Ramos (cell line): ENCODE data around the gene PCDHGB3.
"Not testable (repeated sequence)": the region's sequence is repeated elsewhere in the genome, so short reads cannot be mapped to it uniquely, and the experiment has no call there.

Experiments used
- in situ Hi-C: fragments of 300-500 bp; cut with MboI; formaldehyde crosslinking; loops from one replicate; pipeline ENCODE4 v1.14.3; 2022; ENCODE audit warnings: low sequenced_read_pairs; ENCODE audit not compliant: unreplicated experiment

Gene PCDHGB3

DNA sequence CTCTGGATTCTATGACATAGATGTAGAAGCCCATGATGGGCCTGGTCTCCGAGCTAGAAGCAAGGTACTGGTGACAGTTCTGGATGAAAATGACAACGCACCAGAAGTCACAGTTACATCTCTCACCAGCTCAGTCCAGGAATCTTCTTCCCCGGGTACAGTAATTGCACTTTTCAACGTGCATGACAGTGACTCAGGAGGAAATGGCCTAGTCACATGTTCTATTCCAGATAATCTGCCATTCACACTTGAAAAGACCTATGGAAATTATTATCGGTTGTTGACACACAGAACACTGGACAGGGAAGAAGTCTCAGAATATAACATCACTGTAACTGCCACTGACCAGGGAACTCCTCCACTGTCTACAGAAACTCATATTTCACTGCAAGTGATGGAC, 13.9 kb upstream of the PCDHGB3 start:
- in situ Hi-C loops = no loop called here

DNA sequence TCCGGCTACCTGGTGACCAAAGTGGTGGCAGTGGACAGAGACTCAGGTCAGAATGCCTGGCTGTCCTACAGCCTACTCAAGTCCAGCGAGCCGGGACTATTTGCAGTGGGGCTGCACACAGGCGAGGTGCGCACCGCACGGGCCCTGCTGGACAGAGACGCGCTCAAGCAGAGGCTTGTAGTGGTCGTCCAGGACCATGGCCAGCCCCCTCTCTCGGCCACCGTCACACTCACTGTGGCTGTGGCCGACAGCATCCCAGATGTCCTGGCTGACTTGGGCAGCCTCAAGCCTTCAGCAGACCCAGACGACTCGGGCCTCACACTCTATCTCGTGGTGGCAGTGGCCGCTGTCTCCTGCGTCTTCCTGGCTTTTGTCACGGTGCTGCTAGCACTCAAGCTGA, 13.1 kb upstream of the PCDHGB3 start:
- in situ Hi-C loops = no loop called here

- in situ Hi-C loops = no loop called here
Observed at GRCh38 chr5:141359790-141360426, 10.1 kb upstream of the PCDHGB3 start, which contains the start of gene PCDHGB2. Gene PCDHGB2 (plus strand): TSS chr5:141359994. CDS start chr5:141360136, 142 bp downstream.

GRCh38 chr5:141360685-141361084, 9.4 kb upstream of the PCDHGB3 start:
- in situ Hi-C loops = no loop called here

DNA sequence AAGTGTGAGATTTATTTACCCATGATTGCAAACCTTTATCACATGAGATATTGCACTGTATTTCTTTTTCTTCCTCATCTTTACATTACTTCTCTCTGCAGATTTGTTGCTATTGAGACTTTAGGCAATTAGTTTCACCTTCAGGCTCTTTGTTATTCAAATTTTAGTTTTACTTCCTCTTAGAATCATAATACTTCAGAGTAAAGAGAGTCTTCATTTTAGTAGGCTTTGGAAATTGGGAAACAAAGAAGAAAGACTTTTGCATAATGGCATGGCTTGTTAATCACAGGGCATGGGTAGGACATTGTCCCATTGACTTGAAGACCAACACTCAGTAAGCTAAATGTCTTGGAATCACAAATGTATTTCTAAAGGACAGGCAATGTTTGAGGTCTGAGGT, 7.3 kb upstream of the PCDHGB3 start:
- in situ Hi-C loops = no loop called here

- in situ Hi-C loops = no loop called here
Observed at GRCh38 chr5:141363952-141364660, 5.9 kb upstream of the PCDHGB3 start, which contains the start of gene PCDHGA5. Gene PCDHGA5 (plus strand): TSS chr5:141364162. CDS start chr5:141364331, 169 bp downstream.

- in situ Hi-C loops = no loop called here
Observed at GRCh38 chr5:141366016-141366896, 3.8 kb upstream of the PCDHGB3 start.

DNA sequence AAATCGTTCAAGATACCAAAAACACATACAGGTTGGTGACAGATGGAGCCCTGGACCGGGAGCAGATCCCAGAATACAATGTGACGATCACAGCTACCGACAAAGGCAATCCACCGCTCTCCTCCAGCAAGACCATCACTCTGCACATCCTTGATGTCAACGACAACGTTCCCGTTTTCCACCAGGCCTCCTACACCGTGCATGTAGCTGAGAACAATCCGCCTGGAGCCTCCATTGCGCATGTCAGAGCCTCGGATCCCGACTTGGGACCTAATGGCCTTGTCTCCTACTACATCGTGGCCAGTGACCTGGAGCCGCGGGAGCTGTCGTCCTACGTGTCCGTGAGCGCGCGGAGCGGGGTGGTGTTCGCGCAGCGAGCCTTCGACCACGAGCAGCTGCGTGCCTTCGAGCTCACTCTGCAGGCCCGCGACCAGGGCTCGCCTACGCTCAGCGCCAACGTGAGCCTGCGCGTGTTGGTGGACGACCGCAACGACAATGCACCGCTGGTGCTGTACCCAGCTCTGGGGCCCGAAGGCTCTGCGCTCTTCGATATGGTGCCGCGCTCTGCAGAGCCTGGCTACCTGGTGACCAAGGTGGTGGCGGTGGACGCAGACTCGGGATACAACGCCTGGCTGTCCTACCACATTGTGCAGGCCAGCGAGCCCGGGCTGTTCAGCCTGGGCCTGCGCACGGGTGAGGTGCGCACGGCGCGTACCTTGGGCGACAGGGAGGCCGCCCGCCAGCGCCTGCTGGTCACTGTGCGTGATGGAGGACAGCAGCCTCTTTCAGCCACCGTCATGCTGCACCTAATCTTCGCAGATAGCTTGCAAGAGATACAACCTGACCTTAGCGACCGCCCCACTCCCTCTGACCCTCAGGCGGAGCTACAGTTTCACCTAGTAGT, 1.8 kb downstream of the PCDHGB3 start:
- in situ Hi-C loops = no loop called here

DNA sequence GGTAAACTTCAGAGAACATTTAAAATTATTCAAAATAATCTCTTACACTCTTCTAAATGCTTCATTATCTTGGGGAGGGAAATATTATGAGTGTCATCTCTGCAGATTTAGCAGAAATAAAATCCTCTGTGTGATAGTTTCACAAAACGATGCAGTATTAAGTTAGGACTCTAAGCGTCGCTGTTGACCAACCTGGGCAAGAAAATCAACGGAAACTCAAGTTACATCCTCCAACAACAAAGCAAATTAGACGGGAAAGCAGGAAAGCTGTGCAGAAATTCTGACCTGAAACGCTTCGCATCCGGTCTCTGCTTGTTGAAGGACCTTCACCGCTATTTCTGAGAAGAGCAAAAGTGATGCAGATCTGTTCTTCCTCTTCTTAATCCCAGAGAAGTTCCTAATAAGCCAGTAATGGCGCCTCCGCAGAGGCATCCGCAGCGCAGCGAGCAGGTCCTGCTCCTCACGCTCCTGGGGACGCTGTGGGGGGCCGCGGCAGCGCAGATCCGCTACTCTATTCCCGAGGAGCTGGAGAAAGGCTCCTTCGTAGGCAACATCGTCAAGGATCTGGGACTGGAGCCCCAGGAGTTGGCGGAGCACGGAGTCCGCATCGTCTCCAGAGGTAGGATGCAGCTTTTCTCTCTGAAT, 3.8 kb downstream of the PCDHGB3 start, which contains the start of gene PCDHGA6:
TSS of gene PCDHGA6 (plus strand) at position 219 of the 645 bp plus-strand sequence. CDS start at position 412, 193 bp downstream.
- in situ Hi-C loops = no loop called here

- in situ Hi-C loops = no loop called here
Observed at GRCh38 chr5:141374627-141375026, 4.6 kb downstream of the PCDHGB3 start.

- in situ Hi-C loops = not testable (repeated sequence)
Observed at GRCh38 chr5:141375444-141376155, 5.6 kb downstream of the PCDHGB3 start.

DNA sequence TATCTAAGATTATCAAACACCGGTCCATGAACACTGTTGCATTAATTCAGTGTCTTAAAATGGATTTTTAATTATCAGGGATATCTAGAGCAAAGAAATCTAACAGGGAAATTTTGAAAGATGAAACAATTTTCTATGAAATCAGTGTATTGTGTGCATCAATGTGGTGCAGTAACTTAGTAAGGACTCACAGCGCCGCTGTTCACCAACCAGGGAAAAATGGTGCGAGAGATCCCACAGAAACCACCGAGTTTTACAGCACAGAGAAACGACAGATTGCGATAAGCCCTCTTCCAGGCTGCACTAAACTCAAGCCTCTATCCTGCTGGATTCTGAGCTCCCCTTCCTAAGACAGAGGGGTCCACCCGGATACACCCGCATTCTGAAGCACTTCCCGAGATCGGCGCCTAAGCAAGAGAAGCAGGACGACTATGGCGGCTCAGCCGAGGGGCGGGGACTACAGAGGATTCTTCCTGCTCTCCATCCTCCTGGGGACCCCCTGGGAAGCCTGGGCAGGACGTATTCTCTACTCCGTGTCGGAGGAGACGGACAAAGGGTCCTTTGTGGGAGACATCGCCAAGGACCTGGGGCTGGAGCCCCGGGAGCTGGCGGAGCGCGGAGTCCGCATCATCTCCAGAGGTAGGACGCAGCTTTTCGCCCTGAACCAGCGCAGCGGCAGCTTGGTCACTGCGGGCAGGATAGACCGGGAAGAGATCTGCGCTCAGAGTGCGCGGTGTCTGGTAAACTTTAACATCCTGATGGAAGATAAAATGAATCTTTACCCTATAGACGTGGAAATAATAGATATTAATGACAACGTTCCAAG, 12.6 kb downstream of the PCDHGB3 start, which contains the start of gene PCDHGA7:
TSS of gene PCDHGA7 (plus strand) at position 274 of the 826 bp plus-strand sequence. CDS start at position 432, 158 bp downstream.
- in situ Hi-C loops = no loop called here

DNA sequence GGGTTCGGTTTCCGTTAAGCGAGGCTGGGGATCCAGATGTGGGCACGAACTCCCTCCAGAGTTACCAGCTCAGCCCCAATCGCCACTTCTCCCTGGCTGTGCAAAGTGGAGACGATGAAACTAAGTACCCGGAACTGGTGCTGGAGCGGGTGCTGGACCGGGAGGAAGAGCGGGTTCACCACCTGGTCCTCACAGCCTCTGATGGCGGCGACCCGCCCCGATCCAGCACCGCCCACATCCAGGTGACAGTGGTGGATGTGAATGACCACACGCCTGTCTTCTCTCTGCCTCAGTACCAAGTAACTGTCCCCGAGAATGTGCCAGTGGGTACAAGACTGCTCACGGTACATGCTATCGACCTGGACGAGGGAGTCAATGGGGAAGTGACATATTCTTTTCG, 13.3 kb downstream of the PCDHGB3 start:
- in situ Hi-C loops = no loop called here

DNA sequence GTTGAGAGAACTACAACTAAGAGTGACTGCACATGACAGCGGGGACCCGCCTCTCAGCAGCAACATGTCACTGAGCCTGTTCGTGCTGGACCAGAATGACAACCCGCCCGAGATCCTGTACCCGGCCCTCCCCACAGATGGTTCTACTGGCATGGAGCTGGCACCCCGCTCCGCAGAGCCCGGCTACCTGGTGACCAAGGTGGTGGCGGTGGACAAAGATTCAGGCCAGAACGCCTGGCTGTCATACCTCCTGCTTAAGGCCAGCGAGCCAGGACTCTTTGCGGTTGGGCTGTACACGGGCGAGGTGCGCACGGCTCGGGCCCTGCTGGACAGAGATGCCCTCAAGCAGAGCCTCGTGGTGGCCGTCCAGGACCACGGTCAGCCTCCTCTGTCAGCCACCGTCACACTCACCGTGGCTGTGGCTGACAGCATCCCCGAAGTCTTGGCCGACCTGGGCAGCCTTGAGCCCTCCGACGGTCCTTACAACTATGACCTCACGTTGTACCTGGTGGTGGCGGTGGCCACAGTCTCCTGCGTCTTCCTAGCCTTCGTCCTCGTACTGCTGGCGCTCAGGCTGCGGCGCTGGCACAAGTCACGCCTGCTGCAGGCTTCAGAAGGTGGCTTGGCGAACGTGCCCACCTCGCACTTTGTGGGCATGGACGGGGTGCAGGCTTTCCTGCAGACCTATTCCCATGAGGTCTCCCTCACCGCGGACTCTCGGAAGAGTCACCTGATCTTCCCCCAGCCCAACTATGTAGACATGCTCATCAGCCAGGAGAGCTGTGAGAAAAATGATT, 14.6 kb downstream of the PCDHGB3 start:
- in situ Hi-C loops = no loop called here

DNA sequence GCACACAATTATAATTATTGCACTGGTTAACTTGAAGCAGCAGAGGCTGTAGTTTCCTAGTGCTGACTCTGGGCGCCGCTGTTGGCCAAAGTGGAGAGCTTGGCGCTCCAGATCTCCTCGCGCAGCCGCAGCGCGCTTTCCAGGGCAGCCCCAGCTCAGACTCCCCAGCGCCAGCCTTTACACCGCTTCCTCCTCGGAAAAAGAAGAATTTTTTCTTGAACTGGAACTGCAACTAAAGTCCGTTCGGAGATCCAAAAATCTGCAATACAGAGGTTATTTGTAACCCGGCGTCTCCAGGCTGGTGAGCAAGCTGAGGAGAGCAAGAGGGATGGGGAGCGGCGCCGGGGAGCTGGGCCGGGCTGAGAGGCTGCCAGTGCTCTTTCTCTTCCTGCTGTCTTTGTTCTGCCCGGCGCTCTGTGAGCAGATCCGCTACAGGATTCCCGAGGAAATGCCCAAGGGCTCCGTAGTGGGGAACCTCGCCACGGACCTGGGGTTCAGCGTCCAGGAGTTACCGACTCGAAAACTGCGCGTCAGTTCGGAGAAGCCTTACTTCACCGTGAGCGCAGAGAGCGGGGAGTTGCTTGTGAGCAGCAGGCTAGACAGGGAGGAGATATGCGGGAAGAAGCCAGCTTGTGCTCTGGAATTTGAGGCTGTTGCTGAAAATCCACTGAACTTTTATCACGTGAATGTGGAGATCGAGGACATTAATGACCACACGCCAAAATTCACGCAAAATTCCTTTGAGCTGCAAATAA, 17.7 kb downstream of the PCDHGB3 start, which contains the start of gene PCDHGB4:
TSS of gene PCDHGB4 (plus strand) at position 142 of the 755 bp plus-strand sequence. CDS start at position 329, 187 bp downstream.
- in situ Hi-C loops = not testable (repeated sequence)

DNA sequence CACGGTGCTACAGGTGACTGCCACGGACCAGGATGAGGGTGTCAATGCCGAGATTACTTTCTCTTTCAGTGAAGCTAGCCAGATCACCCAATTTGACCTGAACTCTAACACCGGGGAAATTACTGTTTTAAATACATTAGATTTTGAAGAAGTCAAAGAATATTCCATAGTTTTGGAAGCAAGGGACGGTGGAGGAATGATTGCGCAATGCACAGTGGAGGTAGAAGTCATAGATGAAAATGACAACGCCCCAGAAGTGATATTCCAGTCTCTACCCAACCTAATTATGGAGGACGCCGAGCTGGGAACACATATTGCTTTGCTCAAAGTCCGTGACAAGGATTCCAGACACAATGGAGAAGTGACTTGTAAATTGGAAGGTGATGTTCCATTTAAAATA, 18.6 kb downstream of the PCDHGB3 start:
- in situ Hi-C loops = no loop called here
